CD4-positive, alpha-beta T cell treated with Interleukin-6 for 4 hours (primary cell): Measurements from ENCODE around the gene P2RX6.
A peak's percentile ranks its signal among the peaks of the same experiment; 100 is the strongest.

ENCODE experiments used
- DNase-seq: peaks from one replicate; pipeline ENCODE4 v3.0.0-alpha.2; 2020; ENCODE audit warnings: mixed read lengths

The P2RX6 gene

GRCh38 chr22:20980523-20980922 lies 34.4 kb upstream of the P2RX6 start:
- DNase-seq = no peak

- no peak for DNase-seq
These were observed 33.8 kb upstream of the P2RX6 start for GRCh38 chr22:20980938-20981722.

GRCh38 chr22:20981787-20982562 lies 33.0 kb upstream of the P2RX6 start, which contains the start of gene LZTR1:
LZTR1 (plus strand) TSS chr22:20982297; CDS start chr22:20982372, 75 bp downstream.
- DNase-seq = peak; percentile 80

GRCh38 chr22:20982563-20982882 lies 32.4 kb upstream of the P2RX6 start:
- no peak for DNase-seq

GRCh38 chr22:20983081-20983771 lies 31.7 kb upstream of the P2RX6 start:
- DNase-seq = no peak

GRCh38 chr22:20985720-20986119 lies 29.2 kb upstream of the P2RX6 start:
- DNase-seq = no peak

GRCh38 chr22:20986365-20986764 lies 28.6 kb upstream of the P2RX6 start:
- no peak for DNase-seq

GRCh38 chr22:20987375-20987774 lies 27.6 kb upstream of the P2RX6 start:
- no peak for DNase-seq

GRCh38 chr22:20988573-20989322 lies 26.2 kb upstream of the P2RX6 start:
- no peak for DNase-seq

GRCh38 chr22:20989323-20990138 lies 25.4 kb upstream of the P2RX6 start:
- no peak for DNase-seq

- DNase-seq = no peak
These were observed 24.5 kb upstream of the P2RX6 start for GRCh38 chr22:20990184-20991180.

- DNase-seq = no peak
These were observed 23.5 kb upstream of the P2RX6 start for GRCh38 chr22:20991252-20992055.

- no peak for DNase-seq
These were observed 22.9 kb upstream of the P2RX6 start for GRCh38 chr22:20992056-20992442.

- DNase-seq = no peak
These were observed 22.3 kb upstream of the P2RX6 start for GRCh38 chr22:20992456-20993303.

- DNase-seq = no peak
These were observed 21.4 kb upstream of the P2RX6 start for GRCh38 chr22:20993304-20994127.

GRCh38 chr22:20994128-20994901 lies 20.6 kb upstream of the P2RX6 start:
- no peak for DNase-seq

- no peak for DNase-seq
These were observed 20.1 kb upstream of the P2RX6 start for GRCh38 chr22:20994902-20995241.
